HL-60 (cell line): ENCODE measurements around the gene PTPRN2.

ENCODE experiments used
- POLR2AphosphoS5 ChIP-seq: IDR thresholded peaks from 2 replicates; pipeline ENCODE4 v1.6.1; 2012; ENCODE audit warnings: low read depth
- REST ChIP-seq: IDR thresholded peaks from 2 replicates; pipeline ENCODE4 v1.6.1; 2012; ENCODE audit warnings: low read depth; ENCODE audit not compliant: insufficient replicate concordance
- SPI1 ChIP-seq: IDR thresholded peaks from 2 replicates; pipeline ENCODE4 v1.6.1; 2012; ENCODE audit warnings: low read depth, mild to moderate bottlenecking, borderline replicate concordance
- TF ChIP-seq, protein P1 (sequence below): IDR thresholded peaks from one replicate; pipeline ENCODE4 v1.5.1; 2011; ENCODE audit warnings: low read length, control low read depth, inconsistent platforms; ENCODE audit not compliant: insufficient read depth

GRCh38 chr7:157872447-157872846 lies 715.2 kb downstream of the PTPRN2 start:
- TF ChIP-seq, protein P1, sequence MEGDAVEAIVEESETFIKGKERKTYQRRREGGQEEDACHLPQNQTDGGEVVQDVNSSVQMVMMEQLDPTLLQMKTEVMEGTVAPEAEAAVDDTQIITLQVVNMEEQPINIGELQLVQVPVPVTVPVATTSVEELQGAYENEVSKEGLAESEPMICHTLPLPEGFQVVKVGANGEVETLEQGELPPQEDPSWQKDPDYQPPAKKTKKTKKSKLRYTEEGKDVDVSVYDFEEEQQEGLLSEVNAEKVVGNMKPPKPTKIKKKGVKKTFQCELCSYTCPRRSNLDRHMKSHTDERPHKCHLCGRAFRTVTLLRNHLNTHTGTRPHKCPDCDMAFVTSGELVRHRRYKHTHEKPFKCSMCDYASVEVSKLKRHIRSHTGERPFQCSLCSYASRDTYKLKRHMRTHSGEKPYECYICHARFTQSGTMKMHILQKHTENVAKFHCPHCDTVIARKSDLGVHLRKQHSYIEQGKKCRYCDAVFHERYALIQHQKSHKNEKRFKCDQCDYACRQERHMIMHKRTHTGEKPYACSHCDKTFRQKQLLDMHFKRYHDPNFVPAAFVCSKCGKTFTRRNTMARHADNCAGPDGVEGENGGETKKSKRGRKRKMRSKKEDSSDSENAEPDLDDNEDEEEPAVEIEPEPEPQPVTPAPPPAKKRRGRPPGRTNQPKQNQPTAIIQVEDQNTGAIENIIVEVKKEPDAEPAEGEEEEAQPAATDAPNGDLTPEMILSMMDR, result no peak
- TF ChIP-seq REST, result no peak
- no peak for TF ChIP-seq POLR2AphosphoS5
- no peak for TF ChIP-seq SPI1
